Limb (tissue), 2 donors: ENCODE data around the gene WNT6.

Experiments used
- DNase-seq, 2 donors: peaks; one replicate each; pipeline ENCODE4 v3.0.0-alpha.2; 2016; ENCODE audit errors: extremely low spot score in 2 of 2

WNT6 gene

GRCh38 chr2:218877891-218878290 lies 18.3 kb downstream of the WNT6 start:
- DNase-seq: no peak

- no peak for DNase-seq
These were observed 18.9 kb downstream of the WNT6 start for GRCh38 chr2:218878486-218878885.

GRCh38 chr2:218878926-218879761 lies 19.5 kb downstream of the WNT6 start:
- DNase-seq: peak; percentile 48 to 56

GRCh38 chr2:218879776-218880101 lies 20.1 kb downstream of the WNT6 start:
- DNase-seq: no peak

GRCh38 chr2:218880102-218880858 lies 20.7 kb downstream of the WNT6 start, which contains the start of gene WNT10A:
TSS of gene WNT10A (plus strand) at chr2:218880852. CDS start at chr2:218880996, 144 bp downstream.
- DNase-seq: no peak

GRCh38 chr2:218880859-218881594 lies 21.4 kb downstream of the WNT6 start:
- DNase-seq: no peak

- no peak for DNase-seq
These were observed 22.3 kb downstream of the WNT6 start for GRCh38 chr2:218881744-218882460.

- no peak for DNase-seq
These were observed 22.8 kb downstream of the WNT6 start for GRCh38 chr2:218882461-218882816.

- DNase-seq: no peak
These were observed 23.3 kb downstream of the WNT6 start for GRCh38 chr2:218882866-218883366.

GRCh38 chr2:218883491-218884490 lies 24.2 kb downstream of the WNT6 start:
- peak in 1 of 2 donors; percentile 66 for DNase-seq

- DNase-seq: no peak
These were observed 24.9 kb downstream of the WNT6 start for GRCh38 chr2:218884519-218884918.

- peak; percentile 48 to 67 for DNase-seq
These were observed 26.7 kb downstream of the WNT6 start for GRCh38 chr2:218885981-218886947.

- DNase-seq: no peak
These were observed 27.5 kb downstream of the WNT6 start for GRCh38 chr2:218887079-218887478.

GRCh38 chr2:218888341-218888740 lies 28.7 kb downstream of the WNT6 start:
- no peak for DNase-seq

GRCh38 chr2:218889937-218890336 lies 30.3 kb downstream of the WNT6 start:
- no peak for DNase-seq

GRCh38 chr2:218890369-218890768 lies 30.8 kb downstream of the WNT6 start:
- no peak for DNase-seq

- no peak for DNase-seq
These were observed 31.9 kb downstream of the WNT6 start for GRCh38 chr2:218891275-218892135.
